ENCODE measurements around the gene FOXC1. TPM values are rescaled to one million over a fixed set of nuclear protein-coding genes. Genes with fewer than 3 reads are reported as not detected.

Gene FOXC1
- total RNA-seq, 2 experiments from 2014 or later: 0.05 to 0.07 TPM

DNA sequence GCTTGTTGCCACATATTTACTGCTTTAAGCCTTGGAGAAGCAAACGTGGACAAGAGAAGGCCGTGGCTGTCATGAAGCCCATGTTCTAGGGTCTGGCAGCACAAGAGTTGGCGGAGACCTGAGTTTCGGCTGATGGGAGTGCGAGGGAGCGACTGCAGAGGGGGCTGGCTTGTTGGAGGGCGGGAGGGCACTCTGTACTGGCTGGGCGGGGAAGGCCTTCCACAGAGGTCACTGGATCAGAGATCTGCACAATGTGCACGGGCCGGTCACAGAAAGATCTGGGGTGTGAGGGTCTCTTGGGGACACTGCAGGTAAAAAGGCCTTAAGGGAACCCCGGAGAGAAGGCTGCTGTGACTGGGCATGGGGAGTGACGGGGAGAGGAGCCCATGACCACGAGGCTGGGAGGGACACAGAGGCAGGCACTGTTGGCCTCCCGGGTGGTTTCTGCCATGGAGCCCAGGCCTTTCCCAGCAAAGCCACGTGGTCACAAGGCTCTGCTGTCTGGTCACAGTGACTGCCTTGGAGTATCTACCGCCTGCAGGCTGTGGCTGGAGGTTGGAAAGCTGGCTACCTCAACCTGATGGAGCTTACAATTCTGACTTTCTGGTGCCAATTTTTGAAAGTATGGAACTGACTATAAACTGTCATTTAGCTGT, 23.8 kb downstream of the FOXC1 start:
- CTCF ChIA-PET: no interaction called here
- Mint-ChIP-seq H3K36me3 (peaks cover 3% of the 10 kb centered on the region), H3K27ac (no peak overlapping the region), H3K27me3 (peaks cover 11% of the 10 kb centered on the region), H3K9me3 (no peaks in the 10 kb centered on the region), H3K4me3 (no peak overlapping the region), H3K4me1 (ENCODE audit: low read depth) (no peaks in the 10 kb centered on the region)
- intact Hi-C loops (cut with micrococcal nuclease): no loop called here
- DNase-seq: no peak
- POLR2A ChIA-PET: no interaction called here

DNA sequence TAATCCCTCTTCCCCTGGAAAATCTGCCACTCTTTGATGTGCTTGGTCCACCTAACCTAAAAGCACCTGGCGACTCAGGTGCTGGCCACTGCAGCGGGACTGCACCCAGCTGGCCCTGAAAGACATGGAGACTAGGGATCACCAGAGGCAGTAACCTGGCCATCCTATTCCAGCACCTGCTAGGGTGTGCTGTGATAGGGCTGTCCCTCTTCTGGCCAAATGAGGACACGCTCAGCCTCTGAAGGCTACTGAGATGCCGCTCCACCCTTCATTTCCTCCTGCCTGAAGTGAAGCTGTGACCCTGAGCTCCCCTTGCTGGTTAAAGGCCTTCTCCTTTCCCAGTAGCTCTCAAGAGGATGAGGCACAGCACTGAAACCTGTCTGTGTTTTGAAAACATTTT, 24.4 kb downstream of the FOXC1 start:
- Mint-ChIP-seq H3K27ac (no peak overlapping the region), H3K4me3 (no peak overlapping the region), H3K4me1 (ENCODE audit: low read depth) (no peaks in the 10 kb centered on the region), H3K27me3 (peaks cover 8% of the 10 kb centered on the region), H3K9me3 (no peaks in the 10 kb centered on the region), H3K36me3 (peaks cover 3% of the 10 kb centered on the region)
- DNase-seq: no peak
- ChIA-PET POLR2A (no interaction called here), CTCF (no interaction called here)
- intact Hi-C loops (cut with micrococcal nuclease): no loop called here

DNA sequence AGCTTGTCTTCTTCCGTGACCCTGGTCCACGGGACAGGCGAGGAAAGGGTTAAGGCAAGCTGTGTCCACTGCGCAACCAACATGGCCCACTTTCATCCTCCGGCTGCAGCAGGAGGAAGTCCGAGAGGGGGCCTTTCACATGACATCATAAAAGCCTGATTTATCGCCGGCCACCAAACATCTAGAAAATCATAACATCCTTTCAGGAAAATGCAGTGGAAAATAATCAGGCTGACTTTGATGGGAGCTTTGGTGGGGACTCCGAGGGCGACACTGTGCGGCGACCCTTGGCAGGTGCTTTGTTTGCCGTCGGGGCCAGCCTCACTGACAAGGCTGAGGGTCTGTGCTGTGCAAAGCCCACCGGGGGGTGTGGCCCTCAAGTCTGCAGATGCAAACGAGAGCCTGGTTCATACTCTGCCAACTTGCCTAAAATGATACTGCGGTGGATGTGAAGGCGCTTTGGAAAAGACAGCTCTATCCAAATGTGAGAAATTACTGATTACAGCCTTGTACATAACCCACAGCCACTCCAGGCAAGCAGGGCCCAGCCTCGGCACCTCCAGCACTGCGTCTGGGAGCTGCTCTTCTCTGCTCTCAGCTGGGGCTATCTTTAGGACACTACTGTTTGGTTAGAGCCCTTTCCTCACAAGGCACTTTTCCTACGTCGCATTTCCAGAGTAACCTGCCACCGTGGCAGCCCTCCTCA, 25.7 kb downstream of the FOXC1 start:
- POLR2A ChIA-PET: no interaction called here
- H3K4me3 Mint-ChIP-seq: no peak overlapping the region
- peaks cover 6% of the 10 kb centered on the region for H3K27me3 Mint-ChIP-seq
- H3K36me3 Mint-ChIP-seq: peaks cover 3% of the 10 kb centered on the region
- no peaks in the 10 kb centered on the region for H3K9me3 Mint-ChIP-seq
- H3K4me1 Mint-ChIP-seq (ENCODE audit: low read depth): no peaks in the 10 kb centered on the region
- CTCF ChIA-PET: no interaction called here
- intact Hi-C loops (cut with micrococcal nuclease): no loop called here
- no peak overlapping the region for H3K27ac Mint-ChIP-seq
- DNase-seq: no peak

GRCh38 chr6:1636272-1636825, 26.6 kb downstream of the FOXC1 start:
- intact Hi-C loops (cut with micrococcal nuclease): no loop called here
- no peaks in the 10 kb centered on the region for H3K9me3 Mint-ChIP-seq
- H3K4me1 Mint-ChIP-seq (ENCODE audit: low read depth): no peaks in the 10 kb centered on the region
- DNase-seq: no peak
- H3K27me3 Mint-ChIP-seq: peaks cover 3% of the 10 kb centered on the region
- CTCF ChIA-PET: no interaction called here
- no peak overlapping the region for H3K4me3 Mint-ChIP-seq
- peaks cover 3% of the 10 kb centered on the region for H3K36me3 Mint-ChIP-seq
- H3K27ac Mint-ChIP-seq: no peak overlapping the region
- POLR2A ChIA-PET: no interaction called here

GRCh38 chr6:1636971-1637871, 27.5 kb downstream of the FOXC1 start:
- no peak overlapping the region for H3K4me3 Mint-ChIP-seq
- no peaks in the 10 kb centered on the region for H3K4me1 Mint-ChIP-seq (ENCODE audit: low read depth)
- ChIA-PET CTCF (no interaction called here), POLR2A (no interaction called here)
- no peaks in the 10 kb centered on the region for H3K9me3 Mint-ChIP-seq
- H3K36me3 Mint-ChIP-seq: peaks cover 1% of the 10 kb centered on the region
- DNase-seq: no peak
- peaks cover 2% of the 10 kb centered on the region for H3K27me3 Mint-ChIP-seq
- H3K27ac Mint-ChIP-seq: no peak overlapping the region
- intact Hi-C loops (cut with micrococcal nuclease): no loop called here

DNA sequence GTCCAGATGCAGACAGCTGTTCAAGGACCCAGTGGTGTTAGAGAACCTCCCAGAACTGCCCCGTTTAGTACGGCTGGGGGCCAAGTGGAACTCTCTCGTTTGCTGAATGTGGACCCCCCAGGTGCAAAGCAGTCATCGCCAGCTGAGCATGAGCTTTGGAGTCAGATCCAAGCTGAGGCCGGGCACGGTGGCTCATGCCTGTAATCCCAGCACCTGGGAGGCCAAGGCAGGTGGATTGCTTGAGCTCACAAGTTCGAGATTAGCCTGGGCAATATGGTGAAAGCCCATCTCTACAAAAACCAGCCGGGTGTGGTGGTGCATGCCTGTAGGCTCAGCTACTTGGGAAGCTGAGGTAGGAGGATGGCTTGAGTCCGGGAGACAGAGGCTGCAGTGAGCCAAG, 29.7 kb downstream of the FOXC1 start:
- H3K9me3 Mint-ChIP-seq: no peaks in the 10 kb centered on the region
- no peak overlapping the region for H3K4me3 Mint-ChIP-seq
- no peaks in the 10 kb centered on the region for H3K36me3 Mint-ChIP-seq
- intact Hi-C loops (cut with micrococcal nuclease): no loop called here
- no peak overlapping the region for H3K27ac Mint-ChIP-seq
- DNase-seq: no peak
- ChIA-PET POLR2A (no interaction called here), CTCF (interaction anchor here (1.0 to 1.1 kb wide), 2 partner anchors 43 to 570 kb away, joined by 3 to 4 read pairs; no protein-coding TSS in a partner anchor)
- H3K27me3 Mint-ChIP-seq: no peaks in the 10 kb centered on the region
- H3K4me1 Mint-ChIP-seq (ENCODE audit: low read depth): no peaks in the 10 kb centered on the region

DNA sequence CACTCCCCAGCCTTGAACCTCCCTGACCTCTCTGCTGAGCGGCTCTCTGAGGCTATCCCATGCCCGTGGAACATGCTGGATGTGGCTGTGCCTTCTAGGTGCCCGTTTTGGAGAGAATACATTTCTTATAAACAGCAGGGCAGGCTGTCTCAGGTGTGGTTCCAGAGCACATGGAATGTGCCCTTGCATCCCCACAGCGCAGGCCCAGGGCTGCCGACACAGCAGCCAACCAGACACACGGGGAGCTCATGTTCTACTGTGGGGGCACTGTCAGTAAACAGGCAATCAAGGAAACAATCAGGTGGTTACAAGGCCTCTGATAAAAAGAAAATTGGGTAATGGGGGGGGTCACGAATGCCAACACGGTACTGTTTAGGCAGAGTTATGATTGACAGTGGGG, 30.8 kb downstream of the FOXC1 start:
- Mint-ChIP-seq H3K4me3 (no peak overlapping the region), H3K27me3 (no peaks in the 10 kb centered on the region), H3K9me3 (no peaks in the 10 kb centered on the region), H3K36me3 (no peaks in the 10 kb centered on the region), H3K27ac (no peak overlapping the region), H3K4me1 (ENCODE audit: low read depth) (no peaks in the 10 kb centered on the region)
- POLR2A ChIA-PET: no interaction called here
- CTCF ChIA-PET: interaction anchor here (1.0 kb wide), 1 partner anchor 44 kb away, joined by 4 read pairs; no protein-coding TSS in a partner anchor
- DNase-seq: no peak
- intact Hi-C loops (cut with micrococcal nuclease): no loop called here

DNA sequence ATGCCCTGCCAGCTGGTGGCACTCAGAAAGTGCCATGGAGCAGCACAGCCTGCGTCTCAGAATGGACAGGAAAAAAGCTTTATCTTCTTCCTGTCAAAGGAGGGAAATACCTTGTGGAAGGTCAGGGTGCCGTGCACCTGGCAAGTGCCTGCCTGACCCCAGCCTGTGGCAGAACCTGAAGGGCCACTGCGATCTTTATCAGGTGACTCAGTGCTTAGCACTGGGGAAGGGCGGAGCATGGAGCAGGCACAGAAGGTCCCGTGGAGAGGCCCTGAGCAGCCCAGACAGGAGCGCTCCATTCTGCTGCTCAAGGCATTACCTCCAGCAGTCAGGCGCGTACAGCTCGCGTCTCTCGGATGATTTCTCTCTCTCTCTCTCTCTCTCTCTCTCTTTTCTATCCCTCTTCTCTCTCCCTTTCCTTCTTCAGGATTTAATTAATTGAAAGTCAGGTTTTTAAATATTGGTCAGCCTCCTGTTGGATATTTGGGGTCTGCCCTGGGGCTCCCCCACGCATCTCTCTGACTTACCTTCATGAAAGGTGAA, 31.7 kb downstream of the FOXC1 start:
- Mint-ChIP-seq H3K4me3 (no peak overlapping the region), H3K9me3 (no peaks in the 10 kb centered on the region), H3K4me1 (ENCODE audit: low read depth) (no peaks in the 10 kb centered on the region), H3K27ac (no peak overlapping the region), H3K27me3 (no peaks in the 10 kb centered on the region), H3K36me3 (no peaks in the 10 kb centered on the region)
- intact Hi-C loops (cut with micrococcal nuclease): no loop called here
- CTCF ChIA-PET: no interaction called here
- no peak for DNase-seq
- POLR2A ChIA-PET: no interaction called here

DNA sequence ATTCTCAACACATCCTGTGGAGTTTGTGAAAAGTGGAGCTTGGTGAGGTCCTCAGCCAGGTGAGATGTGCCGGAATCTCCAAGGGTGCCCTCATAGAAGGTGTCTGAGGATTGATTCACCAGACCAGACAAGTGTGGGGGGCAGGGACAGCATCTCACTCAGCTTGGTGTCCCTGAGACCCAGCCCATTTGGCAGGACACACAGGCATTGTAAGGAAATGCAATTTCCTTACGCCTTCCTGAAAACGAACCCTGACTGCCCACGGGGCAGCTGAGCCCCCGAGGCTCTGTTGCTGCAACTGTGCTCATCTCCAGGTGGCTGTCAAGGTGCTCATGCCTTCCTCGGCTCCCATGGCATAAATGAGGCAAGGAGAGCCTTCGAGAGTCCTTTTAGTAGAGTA, 33.4 kb downstream of the FOXC1 start:
- H3K9me3 Mint-ChIP-seq: no peaks in the 10 kb centered on the region
- intact Hi-C loops (cut with micrococcal nuclease): no loop called here
- CTCF ChIA-PET: no interaction called here

DNA sequence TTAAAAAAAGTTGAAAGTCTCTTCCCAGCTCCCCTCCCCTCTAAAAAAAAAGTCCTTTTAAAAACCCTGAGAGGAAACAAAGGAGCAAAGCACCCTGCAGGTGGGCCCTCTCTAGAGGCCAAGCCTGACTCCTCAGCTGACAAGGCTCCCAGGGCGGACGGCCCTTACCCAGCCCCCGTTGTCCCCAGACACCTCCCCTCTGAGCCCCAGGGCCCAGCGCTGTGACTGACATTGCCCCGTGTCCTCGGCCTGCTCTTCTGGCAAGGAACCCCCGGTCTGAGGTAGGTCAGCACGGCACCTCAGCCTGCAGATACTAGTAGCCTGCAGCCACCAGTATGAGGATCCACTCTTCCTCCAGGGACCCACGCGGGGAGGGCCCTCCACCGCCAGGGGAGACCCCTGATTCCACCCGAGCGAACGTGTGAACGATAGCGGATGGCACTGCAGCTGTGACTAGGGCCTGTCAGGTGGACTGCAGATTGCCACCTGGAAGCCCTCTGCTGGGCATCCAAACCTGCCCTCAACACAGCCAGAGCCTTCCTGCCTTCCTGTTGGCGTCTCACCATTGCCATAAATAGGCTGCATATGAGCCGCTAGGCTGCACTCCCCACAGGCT, 34.2 kb downstream of the FOXC1 start:
- POLR2A ChIA-PET: no interaction called here
- intact Hi-C loops (cut with micrococcal nuclease): no loop called here
- CTCF ChIA-PET: no interaction called here
- no peak overlapping the region for H3K27ac Mint-ChIP-seq
- H3K9me3 Mint-ChIP-seq: no peaks in the 10 kb centered on the region
- no peak overlapping the region for H3K4me3 Mint-ChIP-seq
- no peaks in the 10 kb centered on the region for H3K27me3 Mint-ChIP-seq
- DNase-seq: no peak
- no peaks in the 10 kb centered on the region for H3K36me3 Mint-ChIP-seq
- no peaks in the 10 kb centered on the region for H3K4me1 Mint-ChIP-seq (ENCODE audit: low read depth)

More for the DNA sequence above, 33.4 kb downstream of the FOXC1 start:
- Mint-ChIP-seq H3K27me3 (no peaks in the 10 kb centered on the region), H3K36me3 (no peaks in the 10 kb centered on the region), H3K27ac (no peak overlapping the region), H3K4me1 (ENCODE audit: low read depth) (no peaks in the 10 kb centered on the region), H3K4me3 (no peak overlapping the region)
- no peak for DNase-seq
- POLR2A ChIA-PET: no interaction called here

GRCh38 chr6:1644516-1645060, 34.9 kb downstream of the FOXC1 start:
- no peak overlapping the region for H3K4me3 Mint-ChIP-seq
- no peaks in the 10 kb centered on the region for H3K36me3 Mint-ChIP-seq
- DNase-seq: no peak
- H3K27ac Mint-ChIP-seq: no peak overlapping the region
- no peaks in the 10 kb centered on the region for H3K27me3 Mint-ChIP-seq
- H3K9me3 Mint-ChIP-seq: no peaks in the 10 kb centered on the region
- ChIA-PET POLR2A (no interaction called here), CTCF (no interaction called here)
- no peaks in the 10 kb centered on the region for H3K4me1 Mint-ChIP-seq (ENCODE audit: low read depth)
- intact Hi-C loops (cut with micrococcal nuclease): no loop called here

All from activated CD4-positive, alpha-beta memory T cell treated with anti-CD3 and anti-CD28 coated beads for 36 hours (primary cell).